MG63 (cell line): ENCODE measurements around the gene ARHGEF10L. TPM values are rescaled to one million over a fixed set of nuclear protein-coding genes. Genes with fewer than 3 reads are reported as not detected.

Source experiments
- DNase-seq: peaks from one replicate; pipeline ENCODE4 v3.0.0-alpha.2; 2020
- H3K27me3 ChIP-seq: fragments of 250-450 bp; sonication (Bioruptor Pico); 2 replicates; pipeline ENCODE4 v1.5.1; 2020; ENCODE audit warnings: mild to moderate bottlenecking, moderate library complexity
- H3K36me3 ChIP-seq: fragments of 250-450 bp; sonication (Bioruptor Pico); 2 replicates; pipeline ENCODE4 v1.5.1; 2020; ENCODE audit warnings: mild to moderate bottlenecking, moderate library complexity
- H3K4me3 ChIP-seq: fragments of 250-450 bp; sonication (Bioruptor Pico); 2 replicates; pipeline ENCODE4 v1.5.1; 2020; ENCODE audit warnings: mild to moderate bottlenecking, moderate library complexity
- H3K9me3 ChIP-seq: fragments of 250-450 bp; sonication (Bioruptor Pico); 2 replicates; pipeline ENCODE4 v1.5.1; 2020; ENCODE audit warnings: mild to moderate bottlenecking, moderate library complexity
- total RNA-seq: library from RNA; depleted of rRNA; stranded (reverse); fragments of >200 nt; shearing (Covaris generic); gene quantifications from 2 replicates; pipeline ENCODE4 v1.2.3, GENCODE V29; 2014; ENCODE audit warnings: low replicate concordance

ARHGEF10L gene
- total RNA-seq, 1 experiment from 2014 or later: 15.9 TPM

DNA sequence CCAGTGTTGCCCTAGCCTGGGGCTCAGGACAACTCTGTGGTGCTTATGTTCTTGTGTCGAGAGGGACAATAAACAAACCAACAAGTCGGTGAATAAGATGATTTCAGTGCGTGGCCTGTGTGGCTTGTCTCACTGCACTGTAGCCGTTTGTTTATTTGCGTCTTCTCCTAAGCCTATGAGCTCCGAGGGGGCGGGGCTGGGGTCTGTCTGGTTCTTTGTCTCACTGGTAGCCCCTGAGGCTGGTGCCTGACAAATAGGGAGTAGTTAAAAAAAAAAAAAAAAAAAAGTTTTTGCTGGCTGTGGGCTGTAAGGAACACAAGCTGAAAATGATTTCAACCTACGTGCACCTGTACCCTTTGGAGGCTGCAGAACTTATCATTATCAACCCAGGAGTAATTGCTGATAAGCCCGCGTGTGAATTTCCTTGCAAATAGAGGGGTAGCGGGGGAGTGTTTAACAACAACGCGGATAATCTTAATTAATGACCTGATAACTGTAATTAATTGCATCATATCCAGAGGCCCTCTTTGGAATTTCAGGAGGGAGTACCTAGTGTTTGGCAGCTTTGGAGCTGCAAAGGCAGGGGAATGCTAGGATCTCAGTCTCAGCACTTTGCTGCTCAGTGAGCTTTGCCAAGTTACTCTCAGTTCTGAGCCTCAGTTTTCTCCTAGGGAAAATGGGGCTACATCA is 925 bp upstream of the ARHGEF10L start:
- Histone ChIP-seq H3K27me3 (no peaks in the 10 kb centered on the region), H3K36me3 (no peaks in the 10 kb centered on the region), H3K4me3 (peak overlapping the region; percentile 36), H3K9me3 (no peaks in the 10 kb centered on the region)
- no peak for DNase-seq

- no peaks in the 10 kb centered on the region for H3K27me3 ChIP-seq
- H3K36me3 ChIP-seq: no peaks in the 10 kb centered on the region
- H3K4me3 ChIP-seq: peak overlapping the region; percentile 36
- no peaks in the 10 kb centered on the region for H3K9me3 ChIP-seq
- DNase-seq: no peak
Measured at GRCh38 chr1:17539118-17539476, 401 bp upstream of the ARHGEF10L start.

GRCh38 chr1:17540255-17541001 is 930 bp downstream of the ARHGEF10L start:
- Histone ChIP-seq H3K36me3 (no peaks in the 10 kb centered on the region), H3K9me3 (no peaks in the 10 kb centered on the region), H3K4me3 (peak overlapping the region; percentile 79), H3K27me3 (no peaks in the 10 kb centered on the region)
- DNase-seq: peak; percentile 71

DNA sequence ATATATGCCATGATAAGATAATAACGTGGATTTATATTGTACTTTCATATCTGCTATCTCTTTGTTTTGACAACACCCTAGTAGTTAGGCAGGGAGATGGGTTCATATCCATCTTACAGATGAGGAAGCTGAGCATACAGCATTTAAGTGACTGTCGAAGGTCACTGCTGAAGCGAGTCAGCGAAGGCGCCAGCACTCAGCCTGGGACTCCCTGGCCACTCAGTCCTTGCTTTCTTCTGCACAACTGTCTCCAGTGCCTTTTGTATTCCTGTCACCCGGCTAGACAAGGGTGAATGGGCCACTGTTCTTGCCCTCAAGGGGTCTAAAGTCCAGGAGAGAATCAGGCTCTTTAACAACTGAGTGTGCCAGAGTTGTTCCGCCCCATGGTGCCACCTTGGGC is 3.1 kb downstream of the ARHGEF10L start:
- no peaks in the 10 kb centered on the region for H3K9me3 ChIP-seq
- DNase-seq: no peak

GRCh38 chr1:17544776-17545350 is 5.4 kb downstream of the ARHGEF10L start:
- Histone ChIP-seq H3K4me3 (no peak overlapping the region), H3K9me3 (no peaks in the 10 kb centered on the region), H3K36me3 (no peaks in the 10 kb centered on the region), H3K27me3 (no peaks in the 10 kb centered on the region)
- peak; percentile 33 for DNase-seq

More for the DNA sequence above, 3.1 kb downstream of the ARHGEF10L start:
- Histone ChIP-seq H3K4me3 (no peak overlapping the region), H3K36me3 (no peaks in the 10 kb centered on the region), H3K27me3 (no peaks in the 10 kb centered on the region)

DNA sequence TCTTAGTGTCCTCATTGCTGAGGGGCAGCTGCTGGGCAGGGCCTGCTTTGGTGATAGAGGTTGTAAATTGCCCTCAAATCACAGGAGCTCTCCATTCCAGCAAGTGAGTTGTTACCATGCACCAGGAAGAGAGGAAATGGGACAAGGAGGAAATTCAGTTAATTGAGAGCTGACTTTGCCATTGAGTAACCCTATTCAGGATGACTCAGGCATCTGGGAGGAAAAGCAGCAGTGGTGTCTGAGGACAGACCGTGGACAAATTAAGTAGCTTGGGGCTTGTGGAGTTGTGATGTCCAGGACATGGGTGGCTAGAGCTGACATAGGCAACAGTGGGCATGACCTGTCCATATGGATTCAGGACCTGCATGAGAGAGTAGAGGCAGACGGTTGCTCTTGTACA is 5.9 kb downstream of the ARHGEF10L start:
- DNase-seq: no peak
- H3K4me3 ChIP-seq: no peak overlapping the region

DNA sequence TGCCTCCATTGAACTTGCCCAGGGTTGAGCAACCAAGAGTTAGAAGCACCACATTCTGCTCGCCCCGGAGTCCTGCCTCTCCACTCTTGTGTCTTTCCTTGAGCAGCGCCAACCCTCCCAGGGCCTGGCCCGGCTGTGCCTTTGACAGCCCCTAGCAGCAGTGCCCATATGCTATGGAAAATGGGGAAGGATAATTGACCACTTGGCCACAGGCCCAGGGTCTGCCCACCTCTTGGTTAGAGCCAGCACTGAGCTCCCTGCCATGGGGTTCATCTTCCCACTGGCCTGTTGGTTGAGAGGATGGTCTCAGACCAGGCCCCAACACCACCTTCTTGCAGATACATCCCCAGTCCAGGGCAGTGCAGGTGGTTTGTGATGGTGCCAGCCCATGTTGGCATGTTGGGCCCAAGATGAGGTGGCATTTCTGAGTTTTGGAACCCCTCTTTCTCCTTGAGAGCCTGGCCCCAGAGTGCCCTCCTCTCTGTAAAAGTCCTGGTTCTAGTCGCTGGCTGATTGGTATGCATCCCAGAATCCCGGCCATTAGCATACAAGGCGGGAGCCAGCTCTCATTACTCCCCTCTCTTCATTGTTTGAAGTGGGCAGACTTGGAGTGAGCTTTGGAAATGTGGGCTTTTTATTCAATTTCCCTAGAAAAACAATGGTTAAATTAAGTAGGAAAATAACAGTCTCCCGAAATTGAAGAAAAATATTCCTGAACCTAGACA is 7.6 kb downstream of the ARHGEF10L start:
- H3K36me3 ChIP-seq: no peaks in the 10 kb centered on the region
- H3K9me3 ChIP-seq: no peaks in the 10 kb centered on the region

More for the DNA sequence above, 5.9 kb downstream of the ARHGEF10L start:
- no peaks in the 10 kb centered on the region for H3K36me3 ChIP-seq
- H3K27me3 ChIP-seq: no peaks in the 10 kb centered on the region
- H3K9me3 ChIP-seq: no peaks in the 10 kb centered on the region

GRCh38 chr1:17549384-17549783 is 9.9 kb downstream of the ARHGEF10L start:
- no peak for DNase-seq
- Histone ChIP-seq H3K36me3 (no peaks in the 10 kb centered on the region), H3K4me3 (no peak overlapping the region)

More for the DNA sequence above, 7.6 kb downstream of the ARHGEF10L start:
- H3K4me3 ChIP-seq: no peak overlapping the region
- H3K27me3 ChIP-seq: no peaks in the 10 kb centered on the region
- no peak for DNase-seq

DNA sequence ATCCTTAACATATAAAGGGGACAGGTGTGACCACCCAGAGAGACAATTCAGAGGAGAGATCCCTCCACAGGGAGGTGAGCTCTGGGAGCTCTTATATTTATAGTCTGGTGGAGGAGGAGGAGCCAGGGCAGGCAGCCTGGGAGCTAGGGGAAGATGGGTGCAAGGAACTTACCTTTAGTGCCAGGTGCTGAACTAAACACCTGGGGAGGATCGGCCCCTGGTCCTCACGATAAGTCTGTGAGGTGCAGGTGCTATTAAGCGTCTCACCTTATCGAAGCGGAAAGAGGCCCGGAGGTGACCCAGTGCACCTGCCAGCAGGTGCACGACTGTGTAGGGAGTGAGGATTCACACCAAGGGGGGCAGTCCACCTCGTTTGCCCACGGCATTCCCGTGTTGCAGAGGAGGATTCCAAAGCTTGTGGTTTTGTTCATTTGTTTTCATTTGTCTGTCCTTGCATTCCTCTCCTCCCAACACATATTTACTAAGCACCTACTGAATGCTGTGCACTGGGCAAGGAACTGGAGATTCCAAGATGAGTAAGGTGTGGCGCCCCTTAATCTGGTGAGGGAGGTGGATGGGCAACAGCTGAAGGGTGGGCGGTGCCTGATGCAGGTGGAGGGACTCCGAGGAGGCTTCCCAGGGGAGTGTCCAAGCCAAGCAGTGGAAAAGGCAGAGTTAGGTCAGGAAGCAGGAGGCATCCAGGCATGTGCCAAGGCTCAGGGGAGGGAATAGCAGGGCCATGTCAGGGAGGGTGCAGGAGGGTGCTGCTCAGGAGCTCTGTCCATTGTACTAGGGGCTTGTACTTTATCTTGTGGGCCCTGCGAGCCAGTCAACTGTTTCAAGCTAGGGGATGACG is 11.5 kb downstream of the ARHGEF10L start:
- Histone ChIP-seq H3K27me3 (no peaks in the 10 kb centered on the region), H3K4me3 (no peak overlapping the region), H3K9me3 (no peaks in the 10 kb centered on the region), H3K36me3 (no peaks in the 10 kb centered on the region)
- no peak for DNase-seq

More at GRCh38 chr1:17549384-17549783, 9.9 kb downstream of the ARHGEF10L start:
- H3K27me3 ChIP-seq: no peaks in the 10 kb centered on the region
- no peaks in the 10 kb centered on the region for H3K9me3 ChIP-seq

DNA sequence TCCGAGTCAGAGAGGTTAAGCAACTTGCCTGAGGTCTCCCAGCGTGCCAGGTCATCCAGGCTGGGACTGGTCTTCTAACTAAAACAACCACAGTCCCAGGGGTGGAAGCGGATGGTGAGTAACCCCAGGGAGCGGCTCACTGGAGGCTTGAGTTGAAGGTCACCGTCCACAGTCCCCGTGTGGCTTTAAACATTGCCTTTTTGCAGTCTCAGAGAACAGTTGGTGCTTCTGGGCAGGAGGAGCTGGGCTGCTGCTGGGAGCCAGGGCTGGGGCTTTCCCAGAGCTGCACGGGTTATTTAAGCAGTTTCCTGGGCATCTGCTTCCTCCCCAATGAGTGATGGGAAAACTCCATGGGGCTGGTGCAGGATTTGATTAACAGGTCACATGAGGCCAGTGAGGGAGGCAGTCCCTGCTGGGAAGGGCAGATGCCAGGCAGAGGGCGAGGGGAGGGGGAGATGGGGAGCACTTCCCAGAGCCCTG is 12.3 kb downstream of the ARHGEF10L start:
- Histone ChIP-seq H3K27me3 (no peaks in the 10 kb centered on the region), H3K9me3 (no peaks in the 10 kb centered on the region), H3K4me3 (no peak overlapping the region), H3K36me3 (no peaks in the 10 kb centered on the region)
- peak; percentile 56 for DNase-seq

DNA sequence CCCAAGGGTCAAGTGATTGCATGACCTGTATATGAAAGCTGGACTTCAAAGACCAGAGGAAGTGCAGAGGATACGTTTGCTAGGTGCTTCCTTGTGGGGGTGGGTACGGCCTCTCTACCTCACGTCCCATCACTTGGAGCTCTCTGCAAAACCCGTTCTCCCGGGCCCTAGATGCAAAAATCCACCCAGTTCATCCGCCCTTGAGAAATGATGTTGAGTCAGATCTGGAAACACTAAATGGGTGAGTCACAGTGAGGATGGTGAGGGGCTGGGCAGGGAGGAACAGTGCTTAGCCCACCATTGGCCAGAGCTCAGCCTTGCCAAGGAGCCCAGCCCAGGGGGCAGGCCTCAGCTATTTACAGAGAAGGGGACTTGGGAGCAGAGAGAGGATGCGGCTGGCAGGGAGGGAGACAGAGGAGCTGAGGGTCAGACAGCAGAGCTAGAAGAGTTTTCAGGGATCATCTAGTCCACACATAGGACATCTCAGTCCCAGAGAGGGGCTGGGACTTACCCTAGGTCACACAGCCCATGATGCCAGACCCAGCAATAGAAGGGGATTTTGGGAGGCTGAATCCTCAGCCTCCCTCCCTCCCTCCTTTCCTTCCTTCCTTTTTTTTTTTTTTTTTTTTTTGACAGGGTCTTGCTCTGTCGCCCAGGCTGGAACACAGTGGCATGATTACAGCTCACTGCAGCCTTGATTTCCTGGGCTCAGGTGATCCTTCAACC is 14.6 kb downstream of the ARHGEF10L start:
- H3K9me3 ChIP-seq: no peaks in the 10 kb centered on the region
- H3K4me3 ChIP-seq: no peak overlapping the region
- peak; percentile 59 for DNase-seq
- no peaks in the 10 kb centered on the region for H3K36me3 ChIP-seq
- no peaks in the 10 kb centered on the region for H3K27me3 ChIP-seq

DNA sequence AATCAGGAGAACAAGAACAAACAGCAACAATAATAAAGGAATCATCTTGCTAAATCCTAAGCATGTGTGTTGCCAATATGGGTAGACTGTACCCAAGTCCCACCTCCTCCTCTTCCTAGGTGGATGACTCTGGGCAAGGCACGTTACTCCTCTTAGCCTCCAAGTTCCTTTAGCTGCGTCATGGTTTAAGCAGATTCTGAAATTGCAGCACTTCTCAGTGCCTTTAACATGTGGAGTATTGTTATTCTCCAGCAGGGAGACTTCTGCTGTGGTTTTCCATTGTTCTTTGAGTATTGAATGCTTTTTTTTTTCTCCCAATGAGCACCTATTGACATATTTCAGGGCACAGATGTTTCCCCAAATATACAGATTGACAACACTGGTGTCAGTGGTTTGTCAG is 15.5 kb downstream of the ARHGEF10L start:
- Histone ChIP-seq H3K27me3 (no peaks in the 10 kb centered on the region), H3K4me3 (no peak overlapping the region), H3K36me3 (no peaks in the 10 kb centered on the region), H3K9me3 (no peaks in the 10 kb centered on the region)
- DNase-seq: no peak

GRCh38 chr1:17557986-17558385 is 18.5 kb downstream of the ARHGEF10L start:
- H3K36me3 ChIP-seq: no peaks in the 10 kb centered on the region
- H3K27me3 ChIP-seq: no peaks in the 10 kb centered on the region
- no peak for DNase-seq
- H3K9me3 ChIP-seq: no peaks in the 10 kb centered on the region
- no peak overlapping the region for H3K4me3 ChIP-seq

GRCh38 chr1:17558541-17558940 is 19.0 kb downstream of the ARHGEF10L start:
- no peaks in the 10 kb centered on the region for H3K36me3 ChIP-seq
- no peak for DNase-seq
- H3K9me3 ChIP-seq: no peaks in the 10 kb centered on the region
- no peak overlapping the region for H3K4me3 ChIP-seq
- no peaks in the 10 kb centered on the region for H3K27me3 ChIP-seq

DNA sequence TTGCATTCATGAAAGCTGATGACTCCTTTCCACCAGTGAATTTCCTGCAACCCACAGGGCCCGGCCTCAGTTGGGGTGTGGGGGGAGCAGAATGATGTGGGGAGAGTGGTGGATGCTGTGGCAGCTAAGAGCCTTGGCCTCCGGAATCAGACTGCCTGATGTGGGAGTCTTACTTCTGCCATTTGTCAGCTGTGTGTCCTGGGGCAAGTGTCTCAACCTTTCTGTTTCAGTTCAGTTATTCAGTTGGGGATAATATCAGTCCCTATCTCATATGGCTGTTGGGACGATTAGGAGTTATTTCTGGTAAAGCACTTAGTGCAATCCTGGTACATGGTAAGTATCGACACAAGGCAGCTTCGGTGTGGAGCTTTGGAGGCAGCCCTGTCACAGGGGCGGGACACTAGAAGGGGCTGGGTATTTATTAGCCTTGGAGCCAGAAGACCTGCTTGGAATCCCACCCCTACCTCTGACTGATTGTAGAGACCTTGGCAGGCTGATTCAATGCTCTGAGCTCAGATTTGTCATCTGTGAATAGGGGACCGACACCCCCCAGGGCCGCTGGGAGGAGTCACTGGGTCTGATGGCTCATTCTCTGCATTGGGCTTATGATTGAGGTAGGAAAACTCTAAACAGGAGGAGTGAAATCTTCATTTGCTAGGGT is 19.6 kb downstream of the ARHGEF10L start:
- H3K9me3 ChIP-seq: no peaks in the 10 kb centered on the region
- DNase-seq: no peak

More for the DNA sequence above, 19.6 kb downstream of the ARHGEF10L start:
- no peaks in the 10 kb centered on the region for H3K27me3 ChIP-seq
- H3K36me3 ChIP-seq: no peaks in the 10 kb centered on the region
- no peak overlapping the region for H3K4me3 ChIP-seq
